ENCODE data around the gene EBF3.

GRCh38 chr10:129850790-129851189, 113.3 kb downstream of the EBF3 start:
- no peak for TF ChIP-seq CTCF (IDR thresholded peaks at IDR 0.05 in 2 of 3, conservative IDR thresholded peaks at IDR 0.05 in 1 of 3; ENCODE audit: borderline replicate concordance in 1 of 3, insufficient read depth in 1 of 3, low read depth in 2 of 3, low read length in 2 of 3)
- TF ChIP-seq EGR1 (IDR thresholded peaks at IDR 0.05; ENCODE audit: low read depth): no peak
- no peak for TF ChIP-seq POLR2A (IDR thresholded peaks at IDR 0.05; ENCODE audit: borderline replicate concordance, extremely low read depth, insufficient read depth, insufficient read length)
- no peak for TF ChIP-seq EZH2 (IDR thresholded peaks at IDR 0.05)
- no peak for TF ChIP-seq SRF (IDR thresholded peaks at IDR 0.05; ENCODE audit: low read depth)
- TF ChIP-seq POLR2AphosphoS5 (IDR thresholded peaks at IDR 0.05; ENCODE audit: low read depth, low read length): no peak
- TF ChIP-seq ZNF274 (IDR thresholded peaks at IDR 0.05; ENCODE audit: low read depth, low read length): no peak
- TF ChIP-seq JUND (IDR thresholded peaks at IDR 0.05): no peak
- TF ChIP-seq ELF1 (IDR thresholded peaks at IDR 0.05; ENCODE audit: borderline replicate concordance, low read depth): no peak
- no peak for TF ChIP-seq MAX (IDR thresholded peaks at IDR 0.05)
- no peak for TF ChIP-seq EZH2phosphoT487 (IDR thresholded peaks at IDR 0.05; ENCODE audit: borderline replicate concordance)
- TF ChIP-seq CEBPB (IDR thresholded peaks at IDR 0.05; ENCODE audit: low read depth): no peak
- no peak for TF ChIP-seq ATF3 (IDR thresholded peaks at IDR 0.05)
- TF ChIP-seq YY1 (IDR thresholded peaks at IDR 0.05; ENCODE audit: extremely low read depth, insufficient replicate concordance, low read depth, low read length): no peak

All from HCT116 (cell line).